Endothelial cell of hepatic sinusoid (primary cell): ENCODE results near the gene GPR160.

Source experiments
- in situ Hi-C: cut with HindIII; loops from 2 replicates; pipeline ENCODE4 v1.10.0; 2017; ENCODE audit warnings: low sequenced_read_pairs

The GPR160 gene

DNA sequence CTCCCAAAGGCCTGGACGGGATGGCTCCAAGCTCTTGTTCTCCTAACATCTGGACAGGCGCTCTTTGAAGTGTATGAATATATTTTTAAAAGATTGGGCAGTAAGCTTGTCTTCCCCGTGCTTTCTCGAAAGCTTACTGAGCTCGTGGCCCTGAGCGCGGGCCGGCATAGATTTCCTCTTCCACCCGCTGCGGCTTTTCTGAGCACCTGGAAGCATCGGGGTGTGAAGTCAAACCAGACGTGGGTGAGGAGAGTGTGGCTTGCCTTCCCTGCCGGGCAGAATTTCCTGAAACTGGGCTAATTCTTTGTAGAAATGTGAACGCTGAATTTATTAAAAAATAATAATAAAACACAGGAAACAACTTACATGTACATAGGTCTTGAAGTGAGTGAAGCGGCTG is 25.9 kb downstream of the GPR160 start:
- in situ Hi-C loops = no loop called here

DNA sequence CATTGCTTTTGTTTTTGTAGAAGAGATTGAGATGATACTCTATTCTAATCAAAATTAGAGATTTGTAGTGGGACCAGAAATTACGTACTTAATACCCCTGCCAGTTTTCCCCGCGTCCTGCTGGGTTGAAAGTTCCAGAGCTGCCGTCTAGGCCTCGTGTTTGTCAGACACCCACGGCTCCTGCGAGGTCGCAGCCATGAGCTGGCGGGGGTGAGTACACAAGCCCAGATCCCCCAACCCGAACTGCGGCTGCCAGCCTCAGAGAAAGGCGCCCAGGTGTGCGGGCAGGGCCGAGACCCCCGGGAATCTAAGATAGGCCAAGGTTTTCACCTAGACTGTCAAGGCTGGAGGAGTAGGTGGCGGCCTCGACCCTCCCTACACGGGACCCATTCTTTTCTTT is 26.3 kb downstream of the GPR160 start:
- in situ Hi-C loops = no loop called here

DNA sequence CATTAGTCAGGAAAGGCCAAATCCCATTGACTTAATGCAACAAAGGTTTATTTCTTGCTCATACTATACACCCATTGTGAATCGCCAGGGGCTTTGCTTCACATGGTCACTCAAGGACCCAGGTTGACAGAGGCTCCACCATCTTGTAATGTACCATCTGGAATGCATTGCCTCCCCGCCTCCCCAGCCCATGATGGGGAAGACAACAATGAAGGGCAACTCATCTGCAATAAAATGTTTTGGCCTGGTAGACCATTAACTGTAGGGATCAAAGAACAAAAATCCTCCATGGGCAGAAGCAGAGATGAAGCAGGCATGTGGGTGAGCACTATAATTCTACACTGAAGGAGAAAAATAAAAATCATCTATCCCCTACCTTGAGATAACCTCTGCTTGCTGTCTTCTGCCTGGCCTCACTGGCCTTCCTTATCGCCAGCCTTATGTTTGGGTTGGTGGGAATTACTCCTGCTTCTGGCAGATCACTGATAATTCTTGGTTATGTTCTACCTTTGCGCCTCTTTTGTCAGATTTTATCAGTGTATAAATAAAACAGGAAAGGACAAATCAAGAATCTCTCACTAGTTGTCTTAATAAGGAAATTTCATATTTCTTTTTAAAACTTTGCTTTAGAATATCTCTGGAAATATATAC is 37.8 kb downstream of the GPR160 start:
- in situ Hi-C loops = no loop called here

DNA sequence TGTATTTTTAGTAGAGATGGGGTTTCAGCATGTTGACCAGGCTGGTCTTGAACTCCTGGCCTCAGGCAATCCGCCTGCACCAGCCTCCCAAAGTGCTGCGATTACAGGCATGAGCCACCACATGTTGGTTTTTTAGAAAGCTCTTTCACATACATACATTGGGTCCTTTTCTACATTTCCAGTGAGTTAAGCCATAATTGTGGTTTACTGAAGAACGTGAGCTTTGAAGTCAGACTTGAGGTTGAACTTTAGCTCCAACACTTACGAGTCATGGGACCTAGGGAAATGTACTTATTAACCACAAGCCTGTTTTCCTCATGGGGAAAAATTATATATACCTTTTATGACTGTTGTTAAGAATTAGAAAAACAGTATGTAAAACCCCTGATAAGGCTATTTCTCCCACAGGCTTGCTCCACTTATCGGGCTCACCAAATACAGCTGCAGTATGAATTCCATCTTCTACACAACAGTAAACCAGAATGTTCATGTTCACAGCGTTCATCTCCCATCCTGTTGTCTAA is 39.0 kb downstream of the GPR160 start:
- in situ Hi-C loops = no loop called here

DNA sequence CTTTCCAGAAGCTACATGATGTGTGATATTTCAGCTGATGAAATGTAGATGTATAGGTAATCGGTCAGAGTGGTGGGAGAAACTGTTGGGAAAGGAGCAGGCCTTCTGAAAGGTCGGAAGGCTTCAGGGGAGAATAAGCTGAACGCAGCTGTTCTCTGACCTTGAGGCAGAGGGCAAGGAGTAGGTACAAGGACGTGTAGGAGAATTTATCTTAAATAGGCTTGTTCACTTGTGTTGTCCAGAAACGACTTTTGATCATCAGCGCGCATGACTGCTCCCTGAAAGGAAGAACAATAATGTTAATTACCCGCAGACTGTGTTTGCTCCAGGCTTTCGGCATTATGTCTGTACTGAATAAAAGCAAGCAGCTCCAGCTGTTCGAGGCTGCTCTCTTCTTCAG is 39.6 kb downstream of the GPR160 start:
- in situ Hi-C loops = no loop called here

DNA sequence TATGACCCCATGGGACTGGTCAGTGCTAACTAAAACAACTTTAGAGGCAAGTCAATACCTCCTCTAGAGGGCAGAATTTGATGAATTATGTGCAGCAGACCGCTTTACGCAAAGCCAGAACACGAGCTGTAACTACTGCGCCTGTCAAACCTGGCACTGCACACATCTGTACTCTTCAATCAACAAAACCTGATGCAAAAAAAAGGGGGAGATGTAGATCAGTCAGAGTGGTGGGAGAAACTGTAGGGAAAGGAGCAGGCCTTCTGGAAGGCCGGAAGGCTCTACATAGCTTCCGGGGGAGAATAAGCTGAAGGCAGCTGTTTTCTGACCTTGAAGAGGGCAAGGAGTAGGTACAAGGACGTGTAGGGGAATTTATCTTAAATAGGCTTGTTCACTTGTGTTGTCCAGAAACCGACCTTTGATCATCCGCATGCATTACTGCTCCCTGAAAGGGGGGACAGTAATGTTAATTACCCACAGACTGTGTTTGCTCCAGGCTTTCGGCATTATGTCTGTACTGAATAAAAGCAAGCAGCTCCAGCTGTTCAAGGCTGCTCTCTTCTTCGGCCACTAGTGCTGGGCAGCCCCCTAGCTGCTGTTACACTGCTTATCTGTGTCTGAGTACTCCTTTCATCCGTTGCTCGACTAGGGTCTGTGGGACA is 41.0 kb downstream of the GPR160 start:
- in situ Hi-C loops = no loop called here

DNA sequence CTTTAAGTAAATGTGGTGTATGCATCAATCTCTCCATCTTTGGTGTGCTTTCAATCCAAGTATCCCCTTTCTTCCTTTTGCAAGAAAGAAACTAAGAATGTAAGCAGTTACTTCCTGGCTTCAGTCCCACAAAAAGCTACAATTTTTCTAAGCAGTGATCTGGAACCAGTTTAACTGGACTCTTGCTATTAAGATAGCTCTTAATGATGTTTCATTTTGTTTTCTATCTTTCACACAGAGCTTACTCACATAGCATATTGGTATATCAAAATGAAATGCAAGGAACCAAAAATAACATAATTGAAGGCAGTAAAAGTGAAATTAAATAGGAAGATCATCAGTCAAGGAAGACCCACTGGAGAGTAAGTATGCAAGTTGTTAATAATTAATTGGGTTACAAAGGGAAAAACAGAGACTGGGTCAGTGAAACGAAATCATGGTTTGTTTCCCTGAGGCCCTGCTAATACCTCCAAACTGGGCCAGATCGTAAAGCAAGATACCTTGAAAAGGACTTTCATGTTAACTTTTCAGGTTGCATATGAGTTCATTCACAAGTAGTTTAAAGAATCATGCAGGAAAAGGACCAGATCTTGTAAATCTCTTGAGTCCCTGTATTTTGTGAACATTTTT is 41.9 kb downstream of the GPR160 start:
- in situ Hi-C loops = loop anchor here (5.0 kb wide), 1 partner anchor 92 kb away; no protein-coding TSS in a partner anchor

DNA sequence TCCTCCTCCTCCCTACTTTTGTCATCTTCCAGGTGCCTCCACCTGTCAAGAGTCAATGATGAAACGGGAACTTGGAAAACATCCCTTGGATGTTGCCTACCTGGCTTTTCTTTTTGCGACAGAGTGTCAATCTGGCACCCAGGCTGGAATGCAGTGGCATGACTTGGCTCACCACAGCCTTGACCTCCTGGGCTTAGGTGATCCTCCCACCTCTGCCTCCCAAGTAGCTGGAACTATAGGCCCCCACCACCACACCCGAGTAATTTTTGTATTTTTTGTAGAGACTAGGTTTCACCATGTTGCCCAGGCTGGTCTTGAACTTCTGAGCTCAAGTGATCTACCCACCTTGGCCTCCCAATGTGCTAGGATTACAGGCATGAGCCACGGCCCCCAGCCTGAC is 42.8 kb downstream of the GPR160 start:
- in situ Hi-C loops = loop anchor here (5.0 kb wide), 1 partner anchor 93 kb away; no protein-coding TSS in a partner anchor

DNA sequence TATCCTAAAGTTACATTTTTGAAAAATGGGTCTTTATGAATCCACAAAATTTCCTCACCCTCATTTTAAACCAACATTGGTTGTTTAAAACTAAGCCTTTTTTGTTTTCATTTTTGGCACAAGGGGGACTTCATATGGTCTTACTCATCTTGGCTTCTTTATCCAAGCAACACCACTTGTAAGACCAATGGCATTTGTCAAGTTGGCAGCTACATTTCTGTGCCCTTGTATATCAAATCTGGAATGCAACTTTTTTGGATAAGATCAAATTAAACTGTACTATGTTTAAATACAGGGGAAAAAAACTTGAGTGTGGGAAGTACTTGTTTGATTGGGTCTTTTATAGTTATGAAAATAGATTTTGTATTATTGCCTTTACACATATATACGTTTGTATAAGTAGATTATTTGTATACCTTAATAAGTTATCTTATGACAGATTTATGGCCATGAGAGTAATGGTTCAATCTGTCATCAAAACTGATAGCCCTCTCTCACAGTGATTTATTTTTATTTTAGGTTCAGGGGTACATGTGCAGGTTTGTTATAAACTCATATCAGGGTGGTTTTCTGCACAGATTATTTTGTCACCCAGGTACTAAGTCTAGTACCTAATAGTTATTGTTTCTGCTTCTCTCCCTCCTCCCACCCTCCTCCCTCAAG is 43.4 kb downstream of the GPR160 start:
- in situ Hi-C loops = loop anchor here (5.0 kb wide), 1 partner anchor 94 kb away; no protein-coding TSS in a partner anchor

DNA sequence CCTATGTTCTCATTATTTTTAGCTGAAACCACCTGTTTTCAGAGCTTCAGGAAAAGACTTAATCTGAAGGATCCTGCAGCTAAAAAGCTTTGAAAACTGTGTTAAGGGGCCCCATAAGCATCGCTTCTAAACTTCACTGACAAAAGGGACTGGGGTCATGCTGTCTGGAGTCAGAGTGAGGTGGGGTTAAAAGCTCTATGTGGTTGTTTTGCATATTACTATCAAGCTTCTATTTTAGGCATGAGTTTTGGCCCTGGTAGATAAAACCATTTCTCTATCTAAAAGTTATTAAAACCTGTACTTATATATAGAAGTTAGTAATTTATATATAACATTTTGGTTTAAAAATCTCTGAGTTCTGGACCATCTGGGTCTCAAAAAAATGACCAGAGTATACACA is 45.5 kb downstream of the GPR160 start:
- in situ Hi-C loops = loop anchor here (5.0 kb wide), 1 partner anchor 96 kb away; no protein-coding TSS in a partner anchor

DNA sequence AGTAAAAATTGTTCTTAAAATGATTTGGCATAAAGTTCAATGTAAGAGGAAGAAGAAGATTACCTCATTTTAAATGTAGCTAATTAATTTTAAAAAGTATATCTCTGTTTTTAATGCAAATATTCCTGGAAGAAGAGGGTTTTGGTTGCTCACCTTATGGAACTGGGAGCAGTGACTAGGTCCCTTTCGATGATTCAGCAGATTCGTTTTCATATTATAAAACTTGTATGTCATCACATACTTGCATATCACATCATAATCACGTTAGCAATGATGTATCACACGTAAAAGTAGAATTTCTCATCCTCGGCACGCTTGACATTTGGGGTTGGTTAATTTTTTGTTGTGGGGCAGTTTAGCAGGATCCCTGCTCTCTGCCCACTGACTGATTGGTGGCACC is 47.6 kb downstream of the GPR160 start:
- in situ Hi-C loops = no loop called here

DNA sequence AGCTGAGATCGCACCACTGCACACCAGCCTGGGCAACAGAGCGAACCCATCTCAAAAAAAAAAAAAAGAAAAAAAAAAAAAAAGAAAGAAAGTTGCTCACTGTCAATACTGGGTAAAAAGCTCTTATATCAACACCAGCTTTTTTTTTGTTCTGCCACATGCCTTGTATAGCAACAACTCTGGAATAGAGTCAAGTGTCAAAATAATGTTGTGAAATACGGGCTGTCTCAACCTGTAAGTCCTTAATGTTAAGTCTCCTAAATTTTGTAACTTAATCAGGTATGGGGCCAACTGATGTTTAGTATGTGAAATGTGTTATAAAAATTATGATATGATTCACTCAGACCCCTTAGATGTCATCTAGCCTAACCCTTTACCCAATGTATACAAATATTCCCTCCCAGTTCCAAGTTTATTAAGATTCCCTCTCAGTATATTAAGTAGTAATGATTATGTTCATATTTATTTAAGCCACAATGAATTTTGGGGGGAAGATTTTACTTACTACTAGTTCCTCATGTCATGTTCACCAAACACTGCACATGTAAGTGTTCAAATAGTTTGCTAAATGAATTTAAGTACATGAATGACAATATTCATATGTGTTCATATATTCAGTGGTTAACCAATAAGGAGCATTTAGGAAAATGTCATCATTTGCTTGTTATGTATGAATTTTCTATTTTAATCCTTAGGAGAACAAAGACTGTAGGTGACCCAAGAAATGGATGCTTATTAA is 52.2 kb downstream of the GPR160 start:
- in situ Hi-C loops = no loop called here

DNA sequence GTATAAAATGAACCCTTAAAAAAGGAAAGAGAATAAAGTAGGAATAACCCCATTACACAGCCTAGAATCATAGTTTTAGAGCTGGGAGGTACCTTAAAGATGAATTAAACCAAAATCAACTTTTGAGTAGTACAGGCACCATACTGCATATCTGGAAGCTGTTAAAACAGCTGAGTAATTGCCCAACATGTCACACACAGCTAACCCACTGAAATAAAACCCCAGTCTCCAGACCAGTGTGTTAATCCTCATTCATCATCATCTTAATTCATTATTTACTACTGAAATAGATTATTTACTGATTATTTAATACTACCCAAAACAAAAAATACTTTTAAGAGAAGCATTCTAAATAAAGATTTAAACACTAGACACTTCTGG is 52.8 kb downstream of the GPR160 start:
- in situ Hi-C loops = no loop called here

DNA sequence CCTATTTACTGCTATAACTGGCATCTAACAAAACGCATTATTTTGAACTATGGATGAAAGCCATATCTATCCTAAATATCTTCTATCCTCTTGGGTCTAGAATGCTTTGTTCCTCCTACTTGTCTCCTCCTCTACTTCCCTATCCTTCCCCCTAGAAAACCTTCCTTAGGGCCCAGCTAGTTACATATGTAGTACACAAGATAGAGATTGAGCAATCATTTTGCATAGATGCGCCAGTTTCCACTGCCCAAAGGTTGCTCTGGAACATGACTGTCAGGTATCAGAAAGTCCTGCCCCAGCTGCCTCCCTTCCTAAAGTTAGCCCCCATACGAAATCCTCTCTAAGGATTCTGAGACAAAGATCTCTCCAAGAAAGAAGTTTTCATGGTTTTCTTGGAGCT is 55.1 kb downstream of the GPR160 start:
- in situ Hi-C loops = no loop called here

DNA sequence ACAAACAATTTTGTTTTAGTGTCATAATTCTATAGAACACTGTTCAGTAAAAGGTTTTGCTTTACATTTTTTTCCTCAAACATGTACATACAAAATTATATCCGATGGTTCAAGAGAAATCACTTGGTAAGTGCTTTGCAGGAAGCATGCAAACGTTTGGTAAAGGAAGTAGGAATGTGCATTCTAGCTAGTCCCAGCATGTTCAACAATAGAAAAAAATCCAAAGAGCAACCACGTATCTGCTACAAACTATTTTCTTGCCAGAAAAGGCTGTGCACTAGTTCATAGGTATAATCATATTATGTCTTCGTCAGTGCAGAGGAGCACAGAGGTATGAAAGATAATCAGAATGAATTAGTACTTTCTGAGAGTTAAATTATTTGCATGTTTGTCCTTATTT is 58.0 kb downstream of the GPR160 start:
- in situ Hi-C loops = no loop called here

DNA sequence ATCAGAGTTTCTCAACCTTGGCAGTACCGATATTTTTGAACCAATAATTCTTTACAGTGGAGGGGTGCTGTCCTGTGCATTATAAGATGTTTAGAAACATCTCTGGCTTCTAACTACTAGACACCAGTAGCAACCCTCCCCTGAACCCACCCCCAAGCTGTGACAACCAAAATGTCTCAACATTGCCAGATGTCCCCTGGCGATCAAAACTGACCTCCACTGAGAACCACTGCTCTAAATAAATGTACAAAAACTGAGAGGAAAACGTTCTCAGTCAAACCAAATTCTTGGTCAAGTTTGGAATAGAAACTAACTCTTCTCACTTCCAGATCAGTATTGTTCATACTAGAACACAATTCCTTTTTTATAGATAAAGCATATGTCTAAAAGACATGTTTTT is 58.5 kb downstream of the GPR160 start:
- in situ Hi-C loops = no loop called here

DNA sequence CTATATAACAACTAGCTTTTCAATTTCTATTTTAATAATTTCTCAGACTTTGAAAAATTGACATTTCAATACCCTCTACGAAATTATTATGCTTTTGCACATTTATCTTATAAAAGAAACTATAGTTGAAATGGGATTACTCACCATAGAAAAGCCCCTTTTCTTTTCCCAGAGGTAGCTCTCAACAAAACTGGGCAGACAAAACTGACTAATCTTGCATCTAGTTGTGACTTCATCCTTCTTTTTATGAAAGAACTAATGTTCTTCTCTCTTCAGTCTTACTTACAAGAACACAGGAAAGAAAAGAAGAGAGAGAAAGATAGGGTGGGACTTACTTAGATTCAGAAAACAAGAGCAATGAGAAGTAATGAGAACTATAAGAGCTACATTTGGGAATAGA is 61.0 kb downstream of the GPR160 start:
- in situ Hi-C loops = no loop called here

DNA sequence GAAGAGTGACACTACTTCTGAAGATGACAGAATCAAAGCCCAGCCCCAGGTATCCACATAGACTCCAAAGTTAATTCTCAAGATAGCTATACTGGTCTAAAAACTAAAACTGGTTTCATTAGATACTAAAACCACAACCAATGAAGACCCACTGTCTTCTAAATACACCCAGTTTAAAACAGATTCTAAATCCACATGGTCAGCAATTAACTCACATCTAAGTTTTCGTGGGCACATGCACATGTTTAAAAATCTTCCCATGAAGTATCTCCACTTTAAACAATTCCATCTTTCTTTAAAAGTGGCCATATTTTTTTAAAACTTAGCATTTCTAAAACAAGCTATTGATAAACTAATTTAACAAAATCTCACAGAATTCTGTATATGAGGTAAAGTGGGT is 63.1 kb downstream of the GPR160 start:
- in situ Hi-C loops = no loop called here

DNA sequence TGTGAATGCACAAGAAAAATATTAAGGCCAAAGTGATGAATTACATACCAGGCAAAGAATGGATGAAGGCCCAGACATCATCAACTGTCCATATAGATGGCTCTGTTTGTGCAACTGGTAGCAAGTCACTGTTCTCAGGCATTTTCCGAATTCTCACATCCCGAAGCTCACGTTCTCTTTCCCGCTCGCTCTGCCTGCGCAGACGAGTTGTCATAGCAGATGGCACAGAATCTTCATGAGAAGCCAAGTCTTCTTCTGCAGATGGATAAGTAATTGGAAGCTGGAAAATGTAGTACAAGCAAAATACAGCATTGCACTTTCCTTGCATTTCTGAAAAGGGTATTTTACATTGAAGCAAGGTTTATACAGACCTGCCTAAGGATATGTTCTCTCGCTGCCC is 64.6 kb downstream of the GPR160 start:
- in situ Hi-C loops = no loop called here

DNA sequence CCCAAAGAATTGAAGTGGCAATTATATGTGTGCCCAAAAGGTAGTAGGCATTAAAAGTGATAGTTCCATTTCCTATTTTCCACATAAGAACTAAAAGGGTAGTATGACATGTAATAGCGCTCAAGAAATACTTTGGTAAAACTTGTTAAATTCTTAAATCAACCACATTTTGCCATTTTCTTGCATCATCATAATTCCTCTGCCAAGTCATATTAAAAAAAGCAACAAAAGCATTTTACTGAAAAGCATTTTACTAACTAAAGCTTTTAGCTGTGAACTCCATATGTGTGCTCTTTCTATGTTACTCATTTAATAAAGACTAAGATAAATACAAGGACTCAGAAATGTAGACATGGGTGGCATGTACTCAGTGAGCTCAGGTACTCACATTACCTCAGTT is 70.1 kb downstream of the GPR160 start:
- in situ Hi-C loops = no loop called here

DNA sequence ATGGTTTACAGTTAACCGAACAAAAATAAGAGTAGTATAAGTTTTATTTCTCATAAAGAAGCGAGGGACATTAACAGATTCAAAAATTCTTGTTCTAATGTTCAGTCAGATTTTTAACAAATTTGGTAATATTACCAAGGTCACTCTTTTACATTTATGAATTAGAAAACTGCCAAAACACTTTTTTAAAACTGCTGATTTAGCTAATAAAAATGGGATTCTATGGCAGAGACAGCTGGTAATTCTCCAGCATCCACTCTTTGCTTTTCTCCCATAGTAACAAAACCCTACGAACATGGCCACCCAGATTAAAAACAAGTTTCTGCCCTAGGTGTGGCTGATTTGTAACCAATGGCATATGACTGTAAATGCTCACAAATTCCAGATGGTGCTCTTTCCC is 71.2 kb downstream of the GPR160 start:
- in situ Hi-C loops = no loop called here
